Measurements from ENCODE around the gene ARHGAP27. TPM values are rescaled to one million over a fixed set of nuclear protein-coding genes. Genes with fewer than 3 reads are reported as not detected.

Gene ARHGAP27
- total RNA-seq, 1 experiment from 2014 or later, result 12.9 TPM

- no peaks in the 10 kb centered on the region for H3K9me3 Mint-ChIP-seq
- TF ChIP-seq ZNF671 (CRISPR knock-in tag; IDR thresholded peaks at IDR 0.05) (no peak), SOX15 (CRISPR knock-in tag; IDR thresholded peaks at IDR 0.05) (no peak), ZNF219 (CRISPR knock-in tag; IDR thresholded peaks at IDR 0.05; ENCODE audit: borderline replicate concordance) (no peak), FOXP1 (CRISPR knock-in tag; IDR thresholded peaks at IDR 0.05; ENCODE audit: borderline replicate concordance) (no peak), RORB (CRISPR knock-in tag; IDR thresholded peaks at IDR 0.05) (no peak), CDX4 (CRISPR knock-in tag; IDR thresholded peaks at IDR 0.05; ENCODE audit: borderline replicate concordance) (no peak), E2F5 (CRISPR knock-in tag; IDR thresholded peaks at IDR 0.05) (no peak), PRDM15 (CRISPR knock-in tag; IDR thresholded peaks at IDR 0.05) (no peak), MLX (CRISPR knock-in tag; IDR thresholded peaks at IDR 0.05) (no peak), ZNF396 (CRISPR knock-in tag; IDR thresholded peaks at IDR 0.05; ENCODE audit: borderline replicate concordance) (no peak), HMGA2 (CRISPR knock-in tag; IDR thresholded peaks at IDR 0.05) (no peak), NR1H2 (CRISPR knock-in tag; IDR thresholded peaks at IDR 0.05) (no peak), ZNF232 (CRISPR knock-in tag; IDR thresholded peaks at IDR 0.05) (no peak), ZNF138 (CRISPR knock-in tag; conservative IDR thresholded peaks at IDR 0.05) (no peak), GABPB1 (CRISPR knock-in tag; IDR thresholded peaks at IDR 0.05) (no peak), ZNF425 (CRISPR knock-in tag; conservative IDR thresholded peaks at IDR 0.05) (no peak)
- ChIA-PET CTCF (interaction anchor here (0.6 to 3.4 kb wide), 6 partner anchors 9 to 406 kb away, joined by 3 to 20 read pairs (median 4); partner anchors contain the start of gene ACBD4), POLR2A (no interaction called here)
- H3K27me3 Mint-ChIP-seq (ENCODE audit: low read depth), result no peaks in the 10 kb centered on the region
- DNase-seq (ENCODE audit: low spot score) (no peak), ATAC-seq (no peak)
- H3K36me3 Mint-ChIP-seq, result no peaks in the 10 kb centered on the region
- no peak overlapping the region for H3K4me3 Mint-ChIP-seq
- peaks cover 33% of the 10 kb centered on the region for H3K4me1 Mint-ChIP-seq
- no peak overlapping the region for H3K27ac Mint-ChIP-seq
Measured at GRCh38 chr17:45413498-45413923, 19.2 kb downstream of the ARHGAP27 start.

- DNase-seq (ENCODE audit: low spot score), result no peak
- POLR2A ChIA-PET, result no interaction called here
Measured at GRCh38 chr17:45411348-45412105, 21.1 kb downstream of the ARHGAP27 start.

More at GRCh38 chr17:45411348-45412105, 21.1 kb downstream of the ARHGAP27 start:
- CTCF ChIA-PET, result interaction anchor here (1.3 to 3.4 kb wide), 2 partner anchors 14 to 127 kb away, joined by 3 to 20 read pairs; no protein-coding TSS in a partner anchor
- no peak for TF ChIP-seq NFE2L1 (CRISPR knock-in tag; IDR thresholded peaks at IDR 0.05)
- TF ChIP-seq ZMAT4 (CRISPR knock-in tag; IDR thresholded peaks at IDR 0.05), result no peak
- no peak for ATAC-seq
- no peaks in the 10 kb centered on the region for H3K36me3 Mint-ChIP-seq
- H3K4me1 Mint-ChIP-seq, result peaks cover 37% of the 10 kb centered on the region
- H3K27me3 Mint-ChIP-seq (ENCODE audit: low read depth), result peaks cover 3% of the 10 kb centered on the region; the same call in 1 of the 2 replicates
- H3K4me3 Mint-ChIP-seq, result no peak overlapping the region
- no peaks in the 10 kb centered on the region for H3K9me3 Mint-ChIP-seq
- peak overlapping the region; percentile 46 for H3K27ac Mint-ChIP-seq

Data from WTC11 (cell line).